ENCODE data around the gene KIAA1958.

DNA sequence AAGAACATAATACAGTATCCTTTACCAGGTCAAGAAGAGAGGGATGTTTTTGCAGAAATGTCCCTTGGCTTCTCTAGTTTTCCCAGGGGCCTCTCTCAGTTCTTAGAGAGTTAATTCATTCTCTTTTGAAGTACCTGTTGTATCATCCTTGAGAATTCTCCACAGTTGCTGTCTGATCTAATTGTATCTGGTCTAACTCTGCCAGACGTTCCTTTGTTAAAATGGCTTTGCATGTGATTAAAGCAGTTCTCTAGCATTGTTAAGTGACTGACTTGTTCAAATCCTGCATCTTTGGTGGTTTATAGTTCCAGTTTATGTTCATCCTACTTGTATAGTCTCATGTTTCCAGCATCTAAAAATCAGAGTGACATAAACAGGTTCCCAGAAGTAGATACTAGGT, 65.0 kb downstream of the KIAA1958 start:
- TF ChIP-seq CTCF (IDR thresholded peaks at IDR 0.05 in 2 of 3, conservative IDR thresholded peaks at IDR 0.05 in 1 of 3; ENCODE audit: control insufficient read depth in 2 of 3, extremely low read depth in 1 of 3, insufficient read depth in 1 of 3, low read depth in 3 of 3, low read length in 3 of 3) (no peak), NR2C2 (IDR thresholded peaks at IDR 0.05; ENCODE audit: borderline replicate concordance, control insufficient read depth, insufficient read length, low read depth) (no peak), POLR2A (IDR thresholded peaks at IDR 0.05; ENCODE audit: low read depth, low read length) (no peak), SIN3A (IDR thresholded peaks at IDR 0.05; ENCODE audit: low read depth, low read length) (no peak), SUZ12 (IDR thresholded peaks at IDR 0.05; ENCODE audit: unreplicated experiment) (no peak), HDAC2 (IDR thresholded peaks at IDR 0.05) (no peak)
- TF ChIP-seq, protein P1, sequence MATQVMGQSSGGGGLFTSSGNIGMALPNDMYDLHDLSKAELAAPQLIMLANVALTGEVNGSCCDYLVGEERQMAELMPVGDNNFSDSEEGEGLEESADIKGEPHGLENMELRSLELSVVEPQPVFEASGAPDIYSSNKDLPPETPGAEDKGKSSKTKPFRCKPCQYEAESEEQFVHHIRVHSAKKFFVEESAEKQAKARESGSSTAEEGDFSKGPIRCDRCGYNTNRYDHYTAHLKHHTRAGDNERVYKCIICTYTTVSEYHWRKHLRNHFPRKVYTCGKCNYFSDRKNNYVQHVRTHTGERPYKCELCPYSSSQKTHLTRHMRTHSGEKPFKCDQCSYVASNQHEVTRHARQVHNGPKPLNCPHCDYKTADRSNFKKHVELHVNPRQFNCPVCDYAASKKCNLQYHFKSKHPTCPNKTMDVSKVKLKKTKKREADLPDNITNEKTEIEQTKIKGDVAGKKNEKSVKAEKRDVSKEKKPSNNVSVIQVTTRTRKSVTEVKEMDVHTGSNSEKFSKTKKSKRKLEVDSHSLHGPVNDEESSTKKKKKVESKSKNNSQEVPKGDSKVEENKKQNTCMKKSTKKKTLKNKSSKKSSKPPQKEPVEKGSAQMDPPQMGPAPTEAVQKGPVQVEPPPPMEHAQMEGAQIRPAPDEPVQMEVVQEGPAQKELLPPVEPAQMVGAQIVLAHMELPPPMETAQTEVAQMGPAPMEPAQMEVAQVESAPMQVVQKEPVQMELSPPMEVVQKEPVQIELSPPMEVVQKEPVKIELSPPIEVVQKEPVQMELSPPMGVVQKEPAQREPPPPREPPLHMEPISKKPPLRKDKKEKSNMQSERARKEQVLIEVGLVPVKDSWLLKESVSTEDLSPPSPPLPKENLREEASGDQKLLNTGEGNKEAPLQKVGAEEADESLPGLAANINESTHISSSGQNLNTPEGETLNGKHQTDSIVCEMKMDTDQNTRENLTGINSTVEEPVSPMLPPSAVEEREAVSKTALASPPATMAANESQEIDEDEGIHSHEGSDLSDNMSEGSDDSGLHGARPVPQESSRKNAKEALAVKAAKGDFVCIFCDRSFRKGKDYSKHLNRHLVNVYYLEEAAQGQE (IDR thresholded peaks at IDR 0.05; ENCODE audit: low read depth, low read length) = no peak

All from GM12878 (cell line).